Right cardiac atrium (tissue), 5 donors: ENCODE measurements around the gene PLIN4. TPM values are rescaled to one million over a fixed set of nuclear protein-coding genes. Genes with fewer than 3 reads are reported as not detected.

Experiments used
- ATAC-seq, 2 donors: fragments of 200-7000 bp; cut with Tn5 transposase; one replicate each; pipeline versions ENCODE4 v1.8.0 to v1.9.1; 2020; ENCODE audit warnings: moderate library complexity in 2 of 2, mild to moderate bottlenecking in 1 of 2
- DNase-seq, 3 donors: peaks; one replicate each; pipeline ENCODE4 v3.0.0-alpha.2; 2020
- H3K27ac ChIP-seq: one replicate; pipeline ENCODE4 v1.5.1; 2013; ENCODE audit warnings: mild to moderate bottlenecking, low read length, control low read depth, moderate library complexity
- H3K27me3 ChIP-seq: one replicate; pipeline ENCODE4 v1.6.1; 2013; ENCODE audit not compliant: control insufficient read depth, insufficient read depth
- H3K4me1 ChIP-seq: one replicate; pipeline ENCODE4 v1.6.1; 2013; ENCODE audit warnings: low read length; ENCODE audit not compliant: control insufficient read depth, insufficient read depth
- H3K4me3 ChIP-seq: one replicate; pipeline ENCODE4 v1.5.1; 2013; ENCODE audit warnings: low read length, control low read depth
- H3K9me3 ChIP-seq: one replicate; pipeline ENCODE4 v1.6.1; 2013; ENCODE audit warnings: low read length; ENCODE audit not compliant: control insufficient read depth
- WGBS: extraction: QIAGEN DNeasy Blood & Tissue Kit; methylation state at CpG from one replicate; pipeline ENCODE4 v1.1.7; 2013; 5-methylcytosine and 5-hydroxymethylcytosine counted together
- intact Hi-C, 4 donors: fragments of 100-400 bp; cut with DNase I; formaldehyde crosslinking; loops; one replicate each; pipeline versions ENCODE4 v1.11.0 to v1.14.0; 2022 to 2023
- polyA plus RNA-seq: library from polyadenylated mRNA; stranded (reverse); fragments of 200-250 nt; gene quantifications from one replicate; pipeline ENCODE4 v1.2.3, GENCODE V29; 2013
- total RNA-seq, 4 donors: library from RNA; stranded (reverse); fragmentation: NEBNext Ultra II Directional; extraction: Animal tissue kit (Norgen Biotek cat#: 25700); gene quantifications; one replicate each; pipeline ENCODE4 v1.2.1, GENCODE V29; 2021
- donor health status: healthy with polysubstance abuse.
- donor health status: DM: no; HTN: yes; CAD: no.
- donor health status: DM: no; HTN: no; CAD: no.
- donor health status: DM: no; HTN: yes; CAD: no; lungs with severe emphysema.
- donor health status: DM: yes; HTN: yes; CAD: no.

The PLIN4 gene
- total and polyA plus RNA-seq, 5 donors, result 102 to 201 (median 115) TPM

DNA sequence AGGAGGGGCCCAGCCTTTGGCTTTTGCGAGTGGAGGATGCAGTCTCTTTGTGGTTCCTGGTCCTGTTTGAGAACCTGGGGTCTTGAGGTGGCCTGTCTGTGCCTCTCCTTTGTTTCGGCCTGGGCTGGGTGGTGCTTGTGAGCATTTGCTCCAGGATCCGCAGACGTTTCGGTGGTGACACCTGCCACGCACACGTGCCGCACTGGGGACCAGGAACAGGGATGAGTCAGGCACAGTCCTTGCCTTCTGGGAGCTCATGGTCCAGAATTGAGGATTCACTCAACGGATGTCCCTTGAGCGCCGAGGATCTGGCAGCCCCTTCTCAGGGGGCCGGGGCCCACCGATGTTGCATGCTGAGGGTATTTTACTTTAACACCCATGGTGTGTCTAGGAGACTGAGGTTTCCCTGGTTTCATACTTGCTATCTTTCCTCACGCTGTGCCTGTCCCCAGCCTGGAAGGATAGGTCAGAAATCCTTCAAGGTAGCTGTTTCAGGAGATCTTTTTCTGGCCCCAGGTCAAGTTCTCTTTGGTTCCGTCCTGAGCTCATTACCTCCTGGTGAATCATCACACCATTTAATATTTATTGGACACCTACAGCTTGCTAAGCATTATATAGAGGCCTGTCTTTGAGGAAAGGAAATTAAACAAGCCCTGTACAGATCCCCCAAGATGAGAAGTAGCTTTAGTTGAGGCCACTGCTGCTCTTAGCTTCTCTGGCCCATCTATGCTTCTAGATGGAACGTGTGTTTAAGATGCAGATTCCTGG lies 41.1 kb downstream of the PLIN4 start:
- no peak overlapping the region for H3K27ac ChIP-seq
- no peak for ATAC-seq
- H3K27me3 ChIP-seq, result no peaks in the 10 kb centered on the region
- no peak for DNase-seq
- 86% methylated on average over 16 of the region's 16 CpGs for WGBS
- intact Hi-C loops, result no loop called here
- no peak overlapping the region for H3K4me3 ChIP-seq
- H3K9me3 ChIP-seq, result no peaks in the 10 kb centered on the region
- H3K4me1 ChIP-seq, result peaks cover 3% of the 10 kb centered on the region

DNA sequence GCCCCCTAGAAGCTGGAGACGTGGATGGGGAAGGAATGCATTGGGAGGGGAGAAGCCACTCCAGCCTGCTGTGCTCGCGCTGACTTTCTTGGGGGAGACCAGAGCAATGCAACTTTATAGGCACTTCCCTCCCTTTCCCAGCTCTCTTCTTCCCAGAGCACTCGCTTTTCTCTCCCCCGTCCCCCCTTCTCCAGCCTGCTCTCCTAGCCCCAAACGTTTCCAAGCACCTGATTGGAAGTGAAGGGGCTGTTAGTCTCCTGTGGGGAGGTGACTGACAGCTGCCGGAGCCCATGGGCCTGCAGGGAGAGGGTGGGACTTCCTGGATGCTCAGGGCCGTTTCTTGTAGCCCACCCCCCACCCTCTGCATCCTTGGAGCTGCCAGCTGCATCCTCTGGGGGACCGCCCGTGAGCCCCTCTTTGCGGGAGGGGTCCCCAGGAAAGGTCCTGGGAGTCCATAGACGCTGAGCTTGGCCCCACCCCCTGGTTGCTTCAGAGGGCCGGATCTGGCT lies 43.7 kb downstream of the PLIN4 start:
- intact Hi-C loops, result no loop called here
- DNase-seq (peak in 2 of 3 donors; percentile 49 to 65), ATAC-seq (no peak)
- Histone ChIP-seq H3K4me3 (no peak overlapping the region), H3K27me3 (no peaks in the 10 kb centered on the region), H3K9me3 (no peaks in the 10 kb centered on the region), H3K4me1 (peaks cover 3% of the 10 kb centered on the region), H3K27ac (no peak overlapping the region)
- WGBS, result 25% methylated on average over 13 of the region's 13 CpGs

DNA sequence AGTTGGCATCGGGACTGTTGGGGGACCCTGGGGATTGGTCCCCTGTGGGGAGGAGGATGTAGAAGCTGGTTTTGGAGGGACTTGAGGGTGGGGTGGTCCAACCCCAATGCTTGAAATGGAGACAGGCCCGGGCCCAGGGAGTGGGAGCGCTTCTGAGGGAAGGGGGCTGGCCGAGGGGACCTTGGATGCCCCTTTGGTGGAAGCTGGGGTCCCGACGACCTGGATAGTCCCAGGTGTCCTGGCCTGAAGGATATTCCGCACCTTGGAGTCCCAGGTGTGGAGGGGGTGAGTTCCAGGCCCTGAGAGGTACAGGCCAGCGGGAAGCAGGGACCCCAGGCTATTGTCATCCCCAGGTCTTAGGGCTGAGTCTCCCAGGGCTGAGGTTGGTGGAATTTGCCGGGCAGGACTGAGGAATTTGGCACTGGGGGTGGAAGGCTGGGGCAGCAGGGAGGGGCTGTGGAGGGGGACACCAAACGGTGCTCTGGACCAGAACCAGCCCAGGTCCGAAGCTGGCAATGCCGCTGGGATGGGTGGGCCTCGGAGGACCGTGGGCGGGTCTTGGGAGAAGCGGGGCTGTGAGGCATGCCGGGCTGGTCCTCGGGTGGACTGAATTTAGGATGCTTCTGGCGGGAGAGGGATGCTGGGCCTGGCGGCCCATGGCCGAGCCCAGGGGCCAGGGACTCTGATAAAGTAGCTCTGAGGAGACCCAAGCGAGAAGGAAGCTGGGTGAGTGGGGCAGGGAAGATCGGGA lies 44.3 kb downstream of the PLIN4 start:
- Histone ChIP-seq H3K4me1 (peaks cover 3% of the 10 kb centered on the region), H3K27ac (no peak overlapping the region), H3K4me3 (no peak overlapping the region), H3K27me3 (no peaks in the 10 kb centered on the region), H3K9me3 (no peaks in the 10 kb centered on the region)
- ATAC-seq (no peak), DNase-seq (peak in 2 of 3 donors; percentile 58 to 63)
- intact Hi-C loops, result no loop called here
- 31% methylated on average over 23 of the region's 23 CpGs for WGBS

DNA sequence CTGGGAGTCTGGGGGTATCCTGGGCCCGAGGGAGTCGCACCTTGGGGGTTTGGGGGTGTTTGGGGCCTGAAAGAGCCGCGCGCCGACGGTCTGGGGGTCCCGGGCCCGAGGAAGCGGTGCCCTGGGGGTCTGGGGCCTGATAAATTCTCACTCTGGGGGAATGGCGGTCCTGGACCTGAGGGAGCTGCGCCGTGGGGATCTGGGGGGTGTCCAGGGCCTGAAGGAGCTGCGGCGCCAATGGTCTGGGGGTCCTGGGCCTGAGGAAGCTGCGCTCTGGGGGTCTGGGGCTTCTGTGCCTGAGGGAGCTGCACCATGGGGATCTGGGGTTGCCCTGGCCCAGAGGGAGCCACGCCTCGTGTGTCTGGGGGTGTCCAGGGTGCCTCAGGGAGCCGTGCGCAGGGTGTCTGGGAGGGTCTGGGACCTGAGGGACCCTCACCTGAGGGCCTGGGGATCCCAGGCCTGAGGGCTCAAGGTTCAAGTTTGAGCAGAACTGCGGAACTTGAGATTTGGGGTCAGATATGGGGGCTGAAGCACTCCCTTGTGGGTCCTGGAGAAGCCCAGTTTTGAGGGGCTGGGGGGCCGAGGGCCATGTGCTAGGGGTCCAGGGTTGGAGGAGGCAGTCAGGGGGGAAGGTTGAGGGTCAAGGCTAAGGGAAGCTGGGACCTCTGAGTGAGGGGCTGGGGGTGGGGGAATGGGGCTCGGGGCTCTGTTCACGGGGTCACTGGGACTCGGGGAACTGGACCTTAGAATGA lies 45.1 kb downstream of the PLIN4 start:
- Histone ChIP-seq H3K27ac (no peak overlapping the region), H3K27me3 (no peaks in the 10 kb centered on the region), H3K4me1 (peaks cover 3% of the 10 kb centered on the region), H3K4me3 (peak overlapping the region; percentile 92), H3K9me3 (no peaks in the 10 kb centered on the region)
- DNase-seq (peak in 2 of 3 donors; percentile 49 to 50), ATAC-seq (no peak)
- intact Hi-C loops, result no loop called here
- WGBS, result 23% methylated on average over 25 of the region's 25 CpGs

DNA sequence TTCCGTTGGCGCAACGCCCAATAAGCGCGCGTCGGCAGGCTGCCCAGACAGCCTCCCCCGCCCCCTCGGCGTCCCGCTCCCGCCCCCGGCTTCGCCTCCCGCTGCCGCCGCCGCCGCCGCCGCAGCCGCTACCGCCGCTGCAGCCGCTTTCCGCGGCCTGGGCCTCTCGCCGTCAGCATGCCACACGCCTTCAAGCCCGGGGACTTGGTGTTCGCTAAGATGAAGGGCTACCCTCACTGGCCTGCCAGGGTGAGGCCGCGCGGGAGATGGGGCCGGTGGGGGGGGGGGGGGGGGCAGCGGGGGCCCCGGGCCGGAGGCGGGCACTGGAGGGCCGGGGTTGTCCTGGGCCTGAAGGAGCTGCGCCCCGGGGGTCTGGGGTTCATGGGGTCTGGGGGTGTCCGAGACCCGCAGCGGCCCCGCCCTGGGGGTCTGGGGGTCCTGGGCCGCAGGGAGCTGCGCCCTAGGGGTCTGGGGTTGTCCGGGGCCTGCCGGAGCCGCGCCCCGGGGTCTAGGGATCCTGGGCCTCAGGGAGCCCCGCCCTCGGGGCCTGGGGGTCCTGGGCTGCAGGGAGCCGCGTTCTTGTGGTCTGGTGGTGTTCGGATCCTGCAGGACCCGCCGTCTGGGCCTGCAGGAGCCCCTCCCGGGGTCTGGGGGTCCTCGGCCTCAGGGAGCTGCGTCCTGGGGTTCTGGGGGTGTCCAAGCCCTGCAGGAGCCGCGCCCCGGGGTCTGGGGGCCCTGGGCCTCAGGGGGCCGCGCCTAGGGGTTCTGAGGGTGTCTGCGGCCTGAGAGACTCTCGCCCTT lies 45.9 kb downstream of the PLIN4 start, which contains the start of gene HDGFL2:
TSS of gene HDGFL2 (plus strand) at position 124 of the 801 bp plus-strand sequence. CDS start at position 178, 54 bp downstream.
- Histone ChIP-seq H3K27ac (peak within 1 kb of the TSS; percentile 89), H3K4me3 (peak within 1 kb of the TSS; percentile 92), H3K27me3 (no peaks in the 10 kb centered on the region), H3K9me3 (no peaks in the 10 kb centered on the region), H3K4me1 (peaks cover 3% of the 10 kb centered on the region)
- intact Hi-C loops, result no loop called here
- ATAC-seq (no peak), DNase-seq (peak; percentile 38 to 72 (median 69))
- under 1% methylated on average over 71 of the region's 71 CpGs for WGBS

DNA sequence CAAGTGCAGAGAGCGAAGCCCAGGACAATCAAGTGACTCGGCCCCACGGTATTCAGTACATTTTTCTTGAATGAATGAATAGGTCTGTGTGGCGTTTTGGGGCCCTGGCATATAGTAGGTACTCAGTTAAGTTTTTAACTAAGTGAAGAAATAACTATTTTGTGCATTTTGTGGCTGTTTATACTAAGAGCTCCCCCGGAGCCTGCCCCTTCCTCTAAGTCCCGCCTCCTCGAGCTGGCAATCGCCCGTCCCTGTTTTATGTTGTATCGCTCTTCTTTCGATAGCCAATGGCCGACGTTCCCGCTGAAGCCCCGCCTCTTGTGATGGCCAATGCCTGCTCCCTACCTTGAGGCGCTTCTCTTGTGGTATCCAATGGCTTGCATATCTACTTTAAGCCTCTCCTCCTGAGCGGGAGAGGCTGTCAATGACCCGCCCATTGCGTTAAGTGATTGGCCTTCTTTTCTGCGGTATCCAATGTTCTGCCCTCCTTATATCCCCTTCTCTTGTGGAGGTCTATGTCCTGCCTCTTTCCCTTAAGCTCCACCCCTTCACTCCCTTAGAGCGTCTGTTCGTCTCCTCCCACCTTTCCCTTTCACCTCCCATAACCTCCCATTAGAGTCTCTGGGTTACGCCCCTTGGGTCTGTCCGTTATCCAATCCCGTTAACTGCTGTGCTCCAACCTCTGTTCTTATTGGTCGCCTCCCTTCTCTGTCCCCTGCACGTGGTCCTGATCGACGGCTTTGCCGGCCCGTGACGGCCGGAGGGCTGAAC lies 46.7 kb downstream of the PLIN4 start:
- intact Hi-C loops, result no loop called here
- H3K4me3 ChIP-seq, result peak overlapping the region; percentile 92
- H3K27ac ChIP-seq, result peak overlapping the region; percentile 89
- H3K9me3 ChIP-seq, result no peaks in the 10 kb centered on the region
- peaks cover 3% of the 10 kb centered on the region for H3K4me1 ChIP-seq
- no peaks in the 10 kb centered on the region for H3K27me3 ChIP-seq
- DNase-seq (peak; percentile 98 to 99 (median 99)), ATAC-seq (peak; percentile 96 to 97)
- WGBS, result under 1% methylated on average over 33 of the region's 33 CpGs

DNA sequence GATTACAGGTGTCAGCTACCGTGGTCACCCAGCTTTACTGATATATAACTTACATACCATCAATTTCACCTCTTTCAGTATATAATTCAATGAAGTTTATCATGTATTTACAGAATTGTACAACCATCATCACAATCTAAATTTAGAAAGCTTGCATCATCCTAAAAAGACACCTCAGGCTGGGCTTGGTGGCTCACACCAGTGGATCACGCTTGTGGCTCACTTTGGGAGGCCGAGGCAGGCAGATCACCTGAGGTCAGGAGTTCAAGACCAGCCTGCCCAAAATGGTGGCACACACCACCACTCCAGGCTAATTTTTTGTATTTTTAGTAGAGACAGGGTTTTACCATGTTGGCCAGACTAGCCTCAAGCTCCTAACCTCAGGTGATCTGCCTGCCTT lies 50.5 kb downstream of the PLIN4 start:
- Histone ChIP-seq H3K27me3 (no peaks in the 10 kb centered on the region), H3K4me1 (no peaks in the 10 kb centered on the region), H3K4me3 (no peak overlapping the region), H3K27ac (no peak overlapping the region), H3K9me3 (no peaks in the 10 kb centered on the region)
- ATAC-seq, result no peak
- 85% methylated on average over 3 of the region's 3 CpGs for WGBS
- DNase-seq, result no peak
- intact Hi-C loops, result no loop called here

DNA sequence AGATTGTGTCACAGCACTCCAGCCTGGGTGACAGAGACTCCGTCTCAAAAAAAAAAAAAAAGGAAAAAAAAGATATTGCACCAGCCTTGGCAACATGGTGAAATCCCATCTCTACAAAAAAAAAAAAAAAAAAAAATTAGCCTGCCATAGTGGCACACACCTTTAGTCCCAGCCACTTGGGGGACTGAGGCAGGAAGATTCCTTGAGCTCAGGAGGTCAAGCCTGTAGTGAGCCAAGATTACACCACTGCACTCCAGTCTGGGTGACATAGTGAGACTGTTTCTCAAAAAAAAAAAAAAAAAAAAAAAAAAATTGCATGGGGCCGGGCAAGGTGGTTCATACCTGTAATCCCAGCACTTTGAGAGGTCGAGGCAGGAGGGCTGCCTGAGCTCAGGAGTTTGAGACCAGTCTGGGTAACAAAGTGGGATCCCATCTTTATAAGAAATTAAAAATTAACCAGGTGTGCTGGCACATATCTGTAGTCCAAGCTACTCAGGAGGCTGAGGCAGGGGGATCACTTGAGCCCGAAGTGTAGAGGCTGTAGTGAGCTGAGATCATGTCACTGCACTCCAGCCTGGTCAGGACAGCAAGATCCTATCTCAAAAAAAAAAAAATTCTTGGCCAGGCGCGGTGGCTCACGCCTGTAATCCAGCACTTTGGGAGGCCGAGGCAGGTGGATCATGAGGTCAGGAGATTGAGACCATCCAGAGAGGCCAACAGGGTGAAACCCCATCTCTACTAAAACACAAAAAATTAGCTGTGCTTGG lies 53.3 kb downstream of the PLIN4 start:
- Histone ChIP-seq H3K9me3 (no peaks in the 10 kb centered on the region), H3K27me3 (no peaks in the 10 kb centered on the region), H3K4me3 (no peak overlapping the region), H3K4me1 (no peaks in the 10 kb centered on the region), H3K27ac (no peak overlapping the region)
- ATAC-seq (no peak), DNase-seq (no peak)
- 84% methylated on average over 8 of the region's 8 CpGs for WGBS
- intact Hi-C loops, result no loop called here

DNA sequence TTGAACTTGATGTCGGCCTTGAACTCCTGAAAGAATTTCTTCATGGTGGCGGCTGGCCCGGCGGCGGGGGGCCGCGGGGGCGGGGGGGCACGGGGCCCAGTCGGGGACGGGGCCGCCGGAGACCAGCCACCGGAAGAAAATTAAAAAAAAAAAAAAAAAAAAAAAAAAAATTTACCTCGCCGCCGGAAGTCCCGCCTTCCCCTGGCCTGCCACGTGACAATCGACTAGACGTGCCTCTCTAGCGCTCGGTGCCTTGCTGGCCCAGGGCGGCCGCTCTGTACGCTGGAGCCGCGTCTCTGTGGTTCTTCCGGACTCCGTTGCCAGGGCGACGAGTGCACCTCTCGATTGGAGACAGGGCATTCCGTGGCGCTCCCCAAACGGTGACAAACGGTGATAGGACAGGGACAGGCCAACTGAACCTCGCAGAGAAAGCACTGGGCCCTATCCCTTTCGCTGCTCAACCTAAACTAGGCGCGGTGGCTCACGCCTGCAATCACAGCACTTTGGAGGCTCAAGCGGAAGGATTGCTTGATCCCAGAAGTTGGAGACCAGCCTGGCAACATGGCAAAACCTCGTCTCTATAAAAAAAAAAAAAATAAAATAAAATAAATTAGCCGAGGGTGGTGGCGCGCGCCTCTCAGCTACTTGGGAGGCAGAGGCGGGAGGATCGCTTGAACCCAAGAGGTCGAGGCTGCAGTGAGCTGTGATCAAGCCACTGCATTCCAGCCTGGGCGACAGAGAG lies 60.5 kb downstream of the PLIN4 start, which contains the start of gene UBXN6:
TSS of gene UBXN6 (minus strand) at position 141 of the 742 bp plus-strand sequence. CDS start at position 44, 97 bp downstream.
- 11% methylated on average over 52 of the region's 52 CpGs for WGBS
- H3K4me3 ChIP-seq, result peak within 1 kb of the TSS; percentile 95
- intact Hi-C loops, result loop anchor here in 1 of 4 donors (10.0 kb wide), 1 partner anchor 53 kb away; the partner anchor contains the start of genes CHAF1A and SH3GL1
- peak; percentile 99 to 100 (median 99) for DNase-seq
- ATAC-seq, result peak; percentile 91 to 93
- peaks cover 16% of the 10 kb centered on the region for H3K4me1 ChIP-seq
- no peaks in the 10 kb centered on the region for H3K27me3 ChIP-seq
- no peaks in the 10 kb centered on the region for H3K9me3 ChIP-seq
- H3K27ac ChIP-seq, result peak within 1 kb of the TSS; percentile 82
